NT2/D1 (cell line): Measurements from ENCODE around the gene SYNGR1.
"Not testable (repeated sequence)": the region's sequence is repeated elsewhere in the genome, so short reads cannot be mapped to it uniquely, and the experiment has no call there.

Experiments used
- DNase-seq: peaks from one replicate; pipeline ENCODE4 v3.0.0-alpha.2; 2011; ENCODE audit warnings: low read depth, low spot score
- H3K27me3 ChIP-seq: 2 replicates; pipeline ENCODE4 v1.6.0; 2011; ENCODE audit warnings: mild to moderate bottlenecking; ENCODE audit not compliant: insufficient read length, insufficient read depth
- H3K36me3 ChIP-seq: 2 replicates; pipeline ENCODE4 v1.6.1; 2011; ENCODE audit warnings: mild to moderate bottlenecking, low read length, mixed read lengths; ENCODE audit not compliant: insufficient read depth, insufficient read length
- H3K4me1 ChIP-seq: 2 replicates; pipeline ENCODE4 v1.5.1; 2011; ENCODE audit not compliant: insufficient read depth, insufficient read length
- H3K4me3 ChIP-seq: 2 replicates; pipeline ENCODE4 v1.5.1; 2011; ENCODE audit warnings: low read depth; ENCODE audit not compliant: insufficient read length
- H3K9ac ChIP-seq: 2 replicates; pipeline ENCODE4 v1.6.0; 2011; ENCODE audit warnings: low read depth; ENCODE audit not compliant: insufficient read length
- H3K9me3 ChIP-seq: 2 replicates; pipeline ENCODE4 v1.5.1; 2011; ENCODE audit warnings: mild to moderate bottlenecking, low read length; ENCODE audit not compliant: insufficient read depth
- SUZ12 ChIP-seq: IDR thresholded peaks from 2 replicates; pipeline ENCODE4 v1.6.1; 2011; ENCODE audit not compliant: insufficient read length, insufficient read depth; ENCODE audit errors: extremely low read depth
- YY1 ChIP-seq: IDR thresholded peaks from 2 replicates; pipeline ENCODE4 v1.6.1; 2011; ENCODE audit not compliant: insufficient read length, insufficient read depth
- ZNF274 ChIP-seq: IDR thresholded peaks from 2 replicates; pipeline ENCODE4 v1.6.1; 2011; ENCODE audit warnings: mild to moderate bottlenecking, low read depth, low read length

Gene SYNGR1

DNA sequence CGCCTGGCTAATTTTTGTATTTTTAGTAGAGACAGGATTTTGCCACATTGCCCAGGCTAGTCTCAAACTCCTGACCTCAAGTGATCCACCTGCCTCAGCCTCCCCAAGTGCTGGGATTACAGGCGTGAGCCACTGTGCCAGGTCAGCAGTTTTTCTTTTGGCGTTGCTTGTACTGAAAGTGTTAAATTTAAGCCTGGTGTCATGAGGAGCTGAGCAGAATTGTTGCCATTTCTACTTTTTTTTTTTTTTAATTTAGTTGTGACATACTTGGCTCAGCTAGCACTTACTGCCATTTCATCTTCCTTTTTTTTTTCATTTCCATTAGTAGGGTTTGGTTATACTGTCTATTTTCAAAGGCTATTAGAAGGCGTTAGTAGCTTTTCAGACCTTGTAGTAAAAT, 60.5 kb downstream of the SYNGR1 start:
- H3K9ac ChIP-seq: no peak overlapping the region
- DNase-seq: no peak
- H3K4me1 ChIP-seq: no peaks in the 10 kb centered on the region
- peaks cover 5% of the 10 kb centered on the region for H3K36me3 ChIP-seq
- H3K9me3 ChIP-seq: no peaks in the 10 kb centered on the region
- no peak overlapping the region for H3K4me3 ChIP-seq
- no peaks in the 10 kb centered on the region for H3K27me3 ChIP-seq
- no peak for TF ChIP-seq YY1
- no peak for TF ChIP-seq SUZ12
- TF ChIP-seq ZNF274: no peak

GRCh38 chr22:39411828-39412365, 62.1 kb downstream of the SYNGR1 start:
- not testable (repeated sequence) for H3K9me3 ChIP-seq, H3K4me1 ChIP-seq, DNase-seq, H3K27me3 ChIP-seq, H3K4me3 ChIP-seq, H3K9ac ChIP-seq
- H3K36me3 ChIP-seq: peaks cover 17% of the 10 kb centered on the region

DNA sequence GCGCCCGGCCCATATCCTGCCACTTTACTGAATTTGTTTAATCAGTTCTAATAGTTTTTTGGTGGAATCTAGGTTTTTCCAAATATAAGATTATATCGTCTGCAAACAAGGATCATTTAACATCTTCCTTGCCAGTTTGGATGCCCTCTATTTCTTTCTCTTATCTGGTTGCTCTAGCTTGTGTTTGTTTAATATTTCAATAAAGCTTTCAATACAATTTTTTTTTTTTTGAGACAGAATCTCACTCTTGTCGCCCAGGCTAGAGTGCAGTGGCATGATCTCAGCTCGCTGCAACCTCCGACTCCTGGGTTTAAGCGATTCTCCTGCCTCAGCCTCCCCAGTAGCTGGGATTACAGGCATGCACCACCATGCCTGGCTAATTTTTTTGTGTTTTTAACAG, 63.4 kb downstream of the SYNGR1 start:
- H3K4me3 ChIP-seq, H3K9me3 ChIP-seq, H3K27me3 ChIP-seq, H3K4me1 ChIP-seq, H3K9ac ChIP-seq, DNase-seq: not testable (repeated sequence)
- peaks cover 26% of the 10 kb centered on the region for H3K36me3 ChIP-seq

DNA sequence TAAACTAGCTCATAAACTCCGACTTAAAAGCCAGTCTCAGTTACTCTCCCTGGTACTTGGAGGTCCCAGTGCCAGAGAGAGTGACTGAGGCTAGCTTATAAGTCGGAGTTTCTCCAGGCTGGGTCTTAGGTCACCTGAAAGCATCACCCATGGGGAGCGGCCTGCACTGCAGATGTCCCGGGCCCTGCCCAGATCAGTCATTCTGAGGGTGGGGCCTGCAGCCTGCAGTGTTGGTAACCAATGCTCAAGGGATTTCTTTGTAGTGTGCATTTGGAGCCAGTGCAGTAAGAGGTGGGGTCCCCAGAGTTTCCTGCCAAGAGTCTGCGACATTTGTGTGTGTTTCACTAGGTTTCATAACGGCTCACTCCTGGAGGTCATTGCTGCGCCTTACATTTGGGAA, 64.6 kb downstream of the SYNGR1 start:
- no peak for DNase-seq
- H3K4me3 ChIP-seq: no peak overlapping the region
- TF ChIP-seq SUZ12: no peak
- no peak for TF ChIP-seq ZNF274
- TF ChIP-seq YY1: no peak
- peaks cover 37% of the 10 kb centered on the region for H3K36me3 ChIP-seq
- H3K9me3 ChIP-seq: no peaks in the 10 kb centered on the region
- no peaks in the 10 kb centered on the region for H3K4me1 ChIP-seq
- no peak overlapping the region for H3K9ac ChIP-seq
- H3K27me3 ChIP-seq: no peaks in the 10 kb centered on the region

GRCh38 chr22:39414886-39415285, 65.1 kb downstream of the SYNGR1 start:
- Histone ChIP-seq H3K9me3 (no peaks in the 10 kb centered on the region), H3K4me3 (no peak overlapping the region), H3K9ac (no peak overlapping the region), H3K36me3 (peaks cover 42% of the 10 kb centered on the region), H3K4me1 (no peaks in the 10 kb centered on the region), H3K27me3 (no peaks in the 10 kb centered on the region)
- no peak for TF ChIP-seq SUZ12
- TF ChIP-seq YY1: no peak
- no peak for DNase-seq

DNA sequence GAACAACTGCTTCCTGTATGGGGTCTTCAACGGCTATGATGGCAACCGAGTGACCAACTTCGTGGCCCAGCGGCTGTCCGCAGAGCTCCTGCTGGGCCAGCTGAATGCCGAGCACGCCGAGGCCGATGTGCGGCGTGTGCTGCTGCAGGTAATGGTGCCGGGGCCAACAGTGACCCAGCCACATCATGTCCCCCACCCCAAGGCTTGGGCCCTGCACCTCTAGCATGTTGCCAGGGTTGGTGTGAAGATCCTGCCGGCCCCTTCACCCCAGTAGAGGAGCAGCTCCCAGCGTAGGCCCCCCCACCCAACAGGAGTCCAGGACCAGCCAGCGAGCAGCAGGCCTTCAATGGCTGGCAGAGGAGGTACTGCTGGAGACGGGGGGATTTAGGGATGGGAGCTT, 65.7 kb downstream of the SYNGR1 start:
- no peaks in the 10 kb centered on the region for H3K9me3 ChIP-seq
- H3K27me3 ChIP-seq: no peaks in the 10 kb centered on the region
- no peaks in the 10 kb centered on the region for H3K4me1 ChIP-seq
- no peak for DNase-seq
- TF ChIP-seq YY1 (no peak), ZNF274 (no peak), SUZ12 (no peak)
- peaks cover 48% of the 10 kb centered on the region for H3K36me3 ChIP-seq
- no peak overlapping the region for H3K9ac ChIP-seq
- no peak overlapping the region for H3K4me3 ChIP-seq

- peaks cover 54% of the 10 kb centered on the region for H3K36me3 ChIP-seq
- H3K27me3 ChIP-seq: no peaks in the 10 kb centered on the region
- no peaks in the 10 kb centered on the region for H3K4me1 ChIP-seq
- TF ChIP-seq YY1 (no peak), ZNF274 (no peak), SUZ12 (no peak)
- DNase-seq: no peak
- H3K9me3 ChIP-seq: no peaks in the 10 kb centered on the region
- H3K9ac ChIP-seq: no peak overlapping the region
- no peak overlapping the region for H3K4me3 ChIP-seq
These were observed 66.5 kb downstream of the SYNGR1 start for GRCh38 chr22:39416319-39416718.

DNA sequence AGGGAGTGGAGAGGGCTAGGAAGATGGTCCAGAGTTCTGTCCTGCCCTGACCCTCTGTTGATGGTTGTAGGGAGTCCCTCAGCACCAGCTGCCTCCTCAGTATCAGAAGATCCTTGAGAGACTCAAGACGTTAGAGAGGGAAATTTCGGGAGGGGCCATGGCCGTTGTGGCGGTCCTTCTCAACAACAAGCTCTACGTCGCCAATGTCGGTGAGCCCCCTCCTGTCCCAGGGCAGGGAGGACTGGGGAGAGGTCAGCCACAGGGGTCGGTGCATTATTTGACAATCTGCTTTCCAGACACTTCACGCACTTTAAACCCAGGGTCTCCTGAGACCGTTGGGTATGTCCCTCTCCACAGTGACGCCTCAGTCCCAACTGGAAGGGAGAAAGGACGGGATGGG, 67.8 kb downstream of the SYNGR1 start:
- Histone ChIP-seq H3K9ac (no peak overlapping the region), H3K4me1 (no peaks in the 10 kb centered on the region), H3K36me3 (peaks cover 64% of the 10 kb centered on the region), H3K9me3 (no peaks in the 10 kb centered on the region), H3K27me3 (no peaks in the 10 kb centered on the region), H3K4me3 (no peak overlapping the region)
- TF ChIP-seq ZNF274: no peak
- DNase-seq: no peak
